ENCODE results near the gene FOXO3. TPM values are rescaled to one million over a fixed set of nuclear protein-coding genes. Genes with fewer than 3 reads are reported as not detected.

FOXO3 gene
- total and polyA plus RNA-seq, 8 donors = 50.0 to 71.1 (median 63.1) TPM

DNA sequence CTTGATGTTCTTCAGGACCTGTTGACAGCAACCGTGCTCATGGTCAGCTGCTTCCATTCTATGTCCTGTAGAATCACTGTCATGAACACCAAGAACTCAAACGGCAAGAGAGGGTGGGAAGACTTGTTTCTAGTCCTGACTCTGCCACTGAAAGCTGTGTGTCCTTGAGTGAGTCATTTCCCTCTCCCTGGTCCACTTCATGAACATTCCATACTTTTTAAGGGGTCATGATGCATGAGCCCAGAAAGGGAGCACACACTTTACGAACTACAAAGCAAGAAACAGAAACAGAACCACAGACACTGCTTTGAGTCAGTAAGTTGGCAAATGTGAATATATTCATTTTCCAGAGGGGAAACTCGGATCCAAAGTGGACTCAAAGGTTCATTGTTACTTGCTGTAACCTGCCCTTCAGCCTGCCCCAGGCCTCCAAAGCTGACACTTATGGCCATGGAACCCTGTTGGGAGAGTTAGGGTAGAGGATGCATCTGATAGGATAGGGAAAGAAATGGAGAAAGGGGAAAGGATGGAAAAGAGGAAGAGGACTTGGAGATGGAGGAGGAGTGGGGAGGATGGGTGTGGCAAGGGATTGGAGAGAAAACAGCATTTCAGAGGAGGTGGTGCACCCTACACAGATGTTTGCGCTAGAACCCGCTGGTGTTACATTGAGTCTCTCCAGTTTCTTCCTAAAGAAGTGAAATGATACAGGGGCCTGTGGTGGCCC is 129.8 kb downstream of the FOXO3 start:
- Histone ChIP-seq H3K27me3 (no peaks in the 10 kb centered on the region), H3K27ac (peak overlapping the region in 1 of 2 donors; percentile 62), H3K9me3 (no peaks in the 10 kb centered on the region), H3K36me3 (peaks cover 0 to 14% of the 10 kb centered on the region in 2 donors), H3K4me1 (peaks cover 16 to 31% of the 10 kb centered on the region in 2 donors), H3K4me3 (no peak overlapping the region)
- DNase-seq (no peak), ATAC-seq (no peak)
- TF ChIP-seq, protein P1, sequence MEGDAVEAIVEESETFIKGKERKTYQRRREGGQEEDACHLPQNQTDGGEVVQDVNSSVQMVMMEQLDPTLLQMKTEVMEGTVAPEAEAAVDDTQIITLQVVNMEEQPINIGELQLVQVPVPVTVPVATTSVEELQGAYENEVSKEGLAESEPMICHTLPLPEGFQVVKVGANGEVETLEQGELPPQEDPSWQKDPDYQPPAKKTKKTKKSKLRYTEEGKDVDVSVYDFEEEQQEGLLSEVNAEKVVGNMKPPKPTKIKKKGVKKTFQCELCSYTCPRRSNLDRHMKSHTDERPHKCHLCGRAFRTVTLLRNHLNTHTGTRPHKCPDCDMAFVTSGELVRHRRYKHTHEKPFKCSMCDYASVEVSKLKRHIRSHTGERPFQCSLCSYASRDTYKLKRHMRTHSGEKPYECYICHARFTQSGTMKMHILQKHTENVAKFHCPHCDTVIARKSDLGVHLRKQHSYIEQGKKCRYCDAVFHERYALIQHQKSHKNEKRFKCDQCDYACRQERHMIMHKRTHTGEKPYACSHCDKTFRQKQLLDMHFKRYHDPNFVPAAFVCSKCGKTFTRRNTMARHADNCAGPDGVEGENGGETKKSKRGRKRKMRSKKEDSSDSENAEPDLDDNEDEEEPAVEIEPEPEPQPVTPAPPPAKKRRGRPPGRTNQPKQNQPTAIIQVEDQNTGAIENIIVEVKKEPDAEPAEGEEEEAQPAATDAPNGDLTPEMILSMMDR (IDR thresholded peaks at IDR 0.05) = no peak
- intact Hi-C loops (cut with DNase I) = no loop called here

DNA sequence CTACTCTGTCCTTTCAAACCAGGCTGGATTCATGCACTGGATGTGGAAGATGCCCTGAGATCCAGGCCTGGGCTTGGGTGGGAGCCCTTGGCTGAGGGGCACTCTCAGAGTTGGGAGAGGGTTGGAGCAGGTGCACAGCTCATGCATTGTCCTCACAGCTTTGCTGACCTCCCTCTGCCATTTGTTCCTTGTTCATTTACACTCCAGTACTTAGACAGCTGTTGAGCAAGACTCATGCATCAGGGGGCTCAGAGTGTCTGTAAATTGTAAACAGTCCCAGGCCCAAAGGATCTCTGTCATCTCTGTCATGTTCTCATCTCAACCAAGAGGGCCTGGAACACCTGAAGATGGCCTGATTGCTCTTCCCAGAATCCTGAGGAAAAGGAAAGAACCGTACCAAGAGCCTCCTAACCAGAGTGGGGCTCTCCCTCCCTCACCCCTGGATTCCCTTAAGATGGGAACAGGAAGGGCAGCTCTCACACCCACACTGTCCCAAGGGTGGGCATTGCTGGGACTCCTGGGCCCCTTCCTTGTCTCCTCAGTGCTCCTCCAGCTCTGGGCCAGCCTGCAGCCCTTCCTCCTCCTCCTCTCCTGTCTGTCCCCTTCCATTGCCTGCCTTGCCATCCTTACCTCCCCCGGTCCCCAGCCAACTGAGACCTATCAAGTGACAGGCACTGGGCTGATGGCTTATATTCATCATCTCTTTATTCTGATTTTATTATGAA is 132.9 kb downstream of the FOXO3 start:
- H3K27me3 ChIP-seq = no peaks in the 10 kb centered on the region
- H3K4me1 ChIP-seq = peaks cover 15 to 21% of the 10 kb centered on the region in 2 donors
- DNase-seq (peak in 1 of 4 donors; percentile 64), ATAC-seq (no peak)
- no peak overlapping the region for H3K27ac ChIP-seq
- TF ChIP-seq, protein P1 (IDR thresholded peaks at IDR 0.05) = no peak
- no peak overlapping the region for H3K4me3 ChIP-seq
- H3K36me3 ChIP-seq = no peaks in the 10 kb centered on the region
- intact Hi-C loops (cut with DNase I) = no loop called here
- H3K9me3 ChIP-seq = no peaks in the 10 kb centered on the region

DNA sequence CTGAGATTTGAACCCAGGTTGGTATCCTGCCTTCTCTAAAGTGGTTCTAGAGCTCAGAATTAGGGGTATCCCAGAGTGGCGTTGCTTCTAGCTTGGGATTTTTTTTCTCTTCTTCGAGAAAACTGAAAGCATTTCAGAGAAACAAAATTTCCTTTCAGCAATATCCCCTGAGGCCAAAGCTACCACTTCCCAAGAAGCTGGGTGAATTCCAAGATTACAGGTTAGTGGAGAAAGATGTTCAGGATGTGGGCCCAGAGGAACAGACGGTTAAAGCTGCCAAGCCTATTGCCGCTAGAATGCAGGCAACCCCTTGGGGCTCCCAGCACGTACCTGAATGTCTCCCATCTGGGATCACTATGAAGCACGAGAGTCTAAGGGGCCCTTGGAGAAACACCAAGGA is 134.1 kb downstream of the FOXO3 start:
- no peak overlapping the region for H3K4me3 ChIP-seq
- H3K4me1 ChIP-seq = peaks cover 3 to 9% of the 10 kb centered on the region in 2 donors
- no peaks in the 10 kb centered on the region for H3K36me3 ChIP-seq
- DNase-seq = no peak
- no peaks in the 10 kb centered on the region for H3K9me3 ChIP-seq
- no peak overlapping the region for H3K27ac ChIP-seq
- no peaks in the 10 kb centered on the region for H3K27me3 ChIP-seq
- intact Hi-C loops (cut with DNase I) = no loop called here
- no peak for ATAC-seq
- TF ChIP-seq, protein P1 (IDR thresholded peaks at IDR 0.05) = no peak

DNA sequence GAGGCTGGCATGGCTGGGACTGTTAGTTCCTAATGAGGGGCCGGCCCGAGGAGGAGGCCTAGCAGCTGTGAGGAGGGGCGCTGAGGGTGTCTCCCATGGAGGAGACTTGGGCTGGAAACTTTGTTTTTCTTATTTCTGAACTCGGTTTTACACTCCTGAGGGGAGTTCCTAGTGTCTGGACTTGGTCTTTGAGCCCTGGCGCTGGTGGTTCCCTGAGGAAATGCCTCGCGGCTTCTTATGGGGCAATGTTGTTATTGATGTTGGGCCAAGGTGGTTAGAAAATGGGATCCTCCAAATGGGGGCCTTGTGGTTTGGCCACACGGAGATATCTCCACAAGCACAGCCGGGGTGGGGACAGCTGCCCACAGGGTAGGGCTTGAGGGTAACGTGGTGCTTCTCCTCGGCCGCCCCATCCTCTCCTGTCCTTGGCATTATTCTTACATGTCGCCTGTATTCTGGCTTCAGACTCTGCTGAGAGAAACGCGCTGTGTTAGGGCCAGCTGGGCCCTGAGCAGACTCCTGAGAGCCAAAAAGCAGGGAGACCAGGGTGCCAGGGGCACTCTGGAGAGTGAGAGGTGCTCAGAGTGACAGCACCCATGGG is 136.9 kb downstream of the FOXO3 start:
- Histone ChIP-seq H3K4me1 (no peaks in the 10 kb centered on the region), H3K36me3 (no peaks in the 10 kb centered on the region), H3K27me3 (no peaks in the 10 kb centered on the region), H3K27ac (no peak overlapping the region), H3K9me3 (peaks cover 4 to 17% of the 10 kb centered on the region in 2 donors), H3K4me3 (no peak overlapping the region)
- intact Hi-C loops (cut with DNase I) = no loop called here
- no peak for ATAC-seq
- DNase-seq = no peak
- TF ChIP-seq, protein P1 (IDR thresholded peaks at IDR 0.05) = no peak

Data from left lung (tissue), 10 donors.